GM21717 (cell line): Measurements from ENCODE around the gene RTP5.
"Not testable (repeated sequence)": the region's sequence is repeated elsewhere in the genome, so short reads cannot be mapped to it uniquely, and the experiment has no call there.

Experiments
- ATAC-seq: cut with Tn5 transposase; IDR thresholded peaks from one replicate; pipeline ENCODE4 v1.9.1; 2021; ENCODE audit warnings: mild to moderate bottlenecking, moderate library complexity; ENCODE audit not compliant: unreplicated experiment

RTP5 gene

GRCh38 chr2:241870081-241870541, 582 bp downstream of the RTP5 start:
- no peak for ATAC-seq

- ATAC-seq = no peak
Measured at GRCh38 chr2:241870611-241871537, 1.3 kb downstream of the RTP5 start.

GRCh38 chr2:241871538-241872312, 2.2 kb downstream of the RTP5 start:
- no peak for ATAC-seq

GRCh38 chr2:241872313-241872642, 2.7 kb downstream of the RTP5 start:
- no peak for ATAC-seq

GRCh38 chr2:241873081-241873802, 3.7 kb downstream of the RTP5 start:
- ATAC-seq = no peak

GRCh38 chr2:241873803-241874110, 4.2 kb downstream of the RTP5 start:
- ATAC-seq = no peak

- no peak for ATAC-seq
Measured at GRCh38 chr2:241874277-241874925, 4.9 kb downstream of the RTP5 start.

- not testable (repeated sequence) for ATAC-seq
Measured at GRCh38 chr2:241875754-241876527, 6.4 kb downstream of the RTP5 start.

GRCh38 chr2:241876528-241877196, 7.1 kb downstream of the RTP5 start:
- ATAC-seq = no peak

- no peak for ATAC-seq
Measured at GRCh38 chr2:241877197-241877685, 7.7 kb downstream of the RTP5 start.

GRCh38 chr2:241877989-241878970, 8.8 kb downstream of the RTP5 start:
- no peak for ATAC-seq

- no peak for ATAC-seq
Measured at GRCh38 chr2:241879326-241879725, 9.8 kb downstream of the RTP5 start.

GRCh38 chr2:241880311-241881073, 11.0 kb downstream of the RTP5 start:
- no peak for ATAC-seq

GRCh38 chr2:241882091-241882625, 12.6 kb downstream of the RTP5 start:
- ATAC-seq = peak; percentile 69

- ATAC-seq = no peak
Measured at GRCh38 chr2:241884951-241885290, 15.4 kb downstream of the RTP5 start.

GRCh38 chr2:241885291-241885945, 15.9 kb downstream of the RTP5 start:
- ATAC-seq = no peak
